ENCODE measurements around the gene ETNK2.

DNA sequence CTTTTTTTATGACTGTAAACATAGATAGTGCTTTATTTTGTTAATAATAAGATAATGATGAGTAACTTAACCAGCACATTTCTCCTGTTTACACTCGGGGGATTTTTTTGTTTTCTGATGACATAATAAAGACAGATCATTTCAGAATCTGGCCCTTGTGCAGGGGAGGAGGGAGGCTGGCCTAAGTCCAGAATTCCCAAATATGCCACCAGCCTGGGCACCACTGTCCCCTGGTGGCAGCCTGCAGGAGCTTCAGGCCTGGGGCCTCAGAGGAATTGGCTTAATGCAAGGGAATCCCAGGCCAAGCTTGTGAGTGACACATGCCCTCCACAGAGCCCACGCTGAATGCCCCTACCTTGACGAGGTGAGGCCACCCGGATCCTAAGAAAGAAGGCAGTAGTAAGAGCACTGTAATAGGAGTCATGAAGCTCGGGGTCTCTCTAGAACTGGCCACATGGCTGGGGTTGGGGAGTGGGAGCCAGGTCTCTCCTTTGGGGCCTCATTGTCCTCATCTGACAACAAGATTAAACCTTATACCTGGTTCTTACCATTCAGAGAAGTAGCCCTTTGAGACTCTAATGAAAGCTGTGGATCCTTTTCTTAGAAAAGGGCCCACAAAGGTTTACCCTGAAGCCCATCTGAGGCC lies 24.1 kb downstream of the ETNK2 start:
- TF ChIP-seq RAD21 (IDR thresholded peaks at IDR 0.05 in 1 of 2, conservative IDR thresholded peaks at IDR 0.05 in 1 of 2; ENCODE audit: low read depth in 2 of 2, low read length in 2 of 2), result peak; percentile 91 to 93
- TF ChIP-seq, protein P1, sequence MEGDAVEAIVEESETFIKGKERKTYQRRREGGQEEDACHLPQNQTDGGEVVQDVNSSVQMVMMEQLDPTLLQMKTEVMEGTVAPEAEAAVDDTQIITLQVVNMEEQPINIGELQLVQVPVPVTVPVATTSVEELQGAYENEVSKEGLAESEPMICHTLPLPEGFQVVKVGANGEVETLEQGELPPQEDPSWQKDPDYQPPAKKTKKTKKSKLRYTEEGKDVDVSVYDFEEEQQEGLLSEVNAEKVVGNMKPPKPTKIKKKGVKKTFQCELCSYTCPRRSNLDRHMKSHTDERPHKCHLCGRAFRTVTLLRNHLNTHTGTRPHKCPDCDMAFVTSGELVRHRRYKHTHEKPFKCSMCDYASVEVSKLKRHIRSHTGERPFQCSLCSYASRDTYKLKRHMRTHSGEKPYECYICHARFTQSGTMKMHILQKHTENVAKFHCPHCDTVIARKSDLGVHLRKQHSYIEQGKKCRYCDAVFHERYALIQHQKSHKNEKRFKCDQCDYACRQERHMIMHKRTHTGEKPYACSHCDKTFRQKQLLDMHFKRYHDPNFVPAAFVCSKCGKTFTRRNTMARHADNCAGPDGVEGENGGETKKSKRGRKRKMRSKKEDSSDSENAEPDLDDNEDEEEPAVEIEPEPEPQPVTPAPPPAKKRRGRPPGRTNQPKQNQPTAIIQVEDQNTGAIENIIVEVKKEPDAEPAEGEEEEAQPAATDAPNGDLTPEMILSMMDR (IDR thresholded peaks at IDR 0.05; ENCODE audit: control extremely low read depth in 1 of 3, insufficient read depth in 1 of 3, low read depth in 1 of 3, low read length in 3 of 3), result peak in 2 of 3 experiments; percentile 90 to 91; a peak in 3 of 4 replicates
